HEK293T (cell line): Measurements from ENCODE around the gene CDS2.

Source experiments
- CTCF ChIA-PET: fragments of 350-600 bp; formaldehyde crosslinking; extraction: SDS; loops from one replicate; lab custom pipeline; 2021; ENCODE audit warnings: antibody characterized with exemption, inconsistent platforms; lab: Yijun Ruan, JAX
- POLR2A ChIA-PET: fragments of 350-600 bp; formaldehyde crosslinking; extraction: SDS; loops from one replicate; lab custom pipeline; 2020; ENCODE audit warnings: antibody characterized with exemption, inconsistent platforms; lab: Yijun Ruan, JAX
- DNase-seq: peaks from one replicate; pipeline ENCODE4 v3.0.0; 2012; ENCODE audit warnings: mixed read lengths; ENCODE audit errors: extremely low spot score
- ARNT ChIP-seq: fragments of 450-650 bp; IDR thresholded peaks from 2 replicates; pipeline ENCODE4 v1.6.1; 2017; ENCODE audit warnings: mild to moderate bottlenecking
- BHLHE40 ChIP-seq: fragments of 450-650 bp; IDR thresholded peaks from 2 replicates; pipeline ENCODE4 v1.6.1; 2016; ENCODE audit warnings: mild to moderate bottlenecking, moderate library complexity, borderline replicate concordance
- CTBP1 ChIP-seq: fragments of 450-650 bp; IDR thresholded peaks from 2 replicates; pipeline ENCODE4 v1.6.1; 2016; ENCODE audit warnings: borderline replicate concordance
- ELF4 ChIP-seq: fragments of 450-650 bp; IDR thresholded peaks from 2 replicates; pipeline ENCODE4 v1.6.1; 2017; ENCODE audit warnings: antibody characterized with exemption
- FOXA1 ChIP-seq: fragments of 450-650 bp; IDR thresholded peaks from 2 replicates; pipeline ENCODE4 v1.6.1; 2016; ENCODE audit warnings: mild to moderate bottlenecking
- FOXK2 ChIP-seq: fragments of 450-650 bp; IDR thresholded peaks from 2 replicates; pipeline ENCODE4 v1.6.1; 2016; ENCODE audit warnings: mild to moderate bottlenecking
- FOXM1 ChIP-seq: fragments of 450-650 bp; IDR thresholded peaks from 2 replicates; pipeline ENCODE4 v1.6.1; 2017; ENCODE audit warnings: mild to moderate bottlenecking, borderline replicate concordance
- HDGF ChIP-seq: fragments of 450-650 bp; IDR thresholded peaks from 2 replicates; pipeline ENCODE4 v1.6.1; 2017; ENCODE audit warnings: antibody characterized with exemption, borderline replicate concordance
- L3MBTL2 ChIP-seq: fragments of 450-650 bp; conservative IDR thresholded peaks from 2 replicates; pipeline ENCODE4 v1.6.1; 2016; ENCODE audit warnings: mild to moderate bottlenecking
- LEF1 ChIP-seq: fragments of 450-650 bp; IDR thresholded peaks from 2 replicates; pipeline ENCODE4 v1.6.1; 2017; ENCODE audit warnings: mild to moderate bottlenecking, borderline replicate concordance
- NFRKB ChIP-seq: fragments of 450-650 bp; IDR thresholded peaks from 2 replicates; pipeline ENCODE4 v1.6.1; 2016; ENCODE audit warnings: mild to moderate bottlenecking, moderate library complexity
- PKNOX1 ChIP-seq: fragments of 450-650 bp; IDR thresholded peaks from 2 replicates; pipeline ENCODE4 v1.6.1; 2016
- SP1 ChIP-seq: fragments of 450-650 bp; IDR thresholded peaks from 2 replicates; pipeline ENCODE4 v1.6.1; 2017
- SUZ12 ChIP-seq: fragments of 450-650 bp; IDR thresholded peaks from 2 replicates; pipeline ENCODE4 v1.6.1; 2016; ENCODE audit warnings: mild to moderate bottlenecking
- TARDBP ChIP-seq: fragments of 450-650 bp; IDR thresholded peaks from 2 replicates; pipeline ENCODE4 v1.6.1; 2016
- ZNF384 ChIP-seq: fragments of 450-650 bp; IDR thresholded peaks from 2 replicates; pipeline ENCODE4 v1.6.1; 2016

CDS2 gene

GRCh38 chr20:5149892-5150225 lies 23.1 kb downstream of the CDS2 start:
- ChIA-PET POLR2A (no interaction called here), CTCF (no interaction called here)
- no peak for DNase-seq
- TF ChIP-seq ELF4 (no peak), TARDBP (no peak), BHLHE40 (no peak), NFRKB (no peak), SUZ12 (no peak), FOXA1 (no peak), LEF1 (no peak), L3MBTL2 (no peak), PKNOX1 (no peak), ZNF384 (no peak), ARNT (no peak), FOXK2 (no peak)

GRCh38 chr20:5150226-5151076 lies 23.6 kb downstream of the CDS2 start:
- ChIA-PET CTCF (no interaction called here), POLR2A (no interaction called here)
- no peak for DNase-seq
- TF ChIP-seq L3MBTL2 (no peak), FOXM1 (no peak), SUZ12 (no peak), CTBP1 (no peak), FOXA1 (no peak), HDGF (no peak), TARDBP (no peak), NFRKB (no peak), BHLHE40 (no peak), LEF1 (no peak), ARNT (no peak), SP1 (no peak), PKNOX1 (no peak), FOXK2 (no peak)

- CTCF ChIA-PET, result no interaction called here
- POLR2A ChIA-PET, result interaction anchor here (2.1 kb wide), 1 partner anchor 34 kb away, joined by 7 read pairs; the partner anchor contains the start of gene PCNA
- no peak for DNase-seq
- no peak for TF ChIP-seq PKNOX1
- no peak for TF ChIP-seq FOXM1
- no peak for TF ChIP-seq FOXK2
- TF ChIP-seq ARNT, result no peak
- no peak for TF ChIP-seq SP1
- no peak for TF ChIP-seq FOXA1
- no peak for TF ChIP-seq ZNF384
- no peak for TF ChIP-seq TARDBP
- no peak for TF ChIP-seq HDGF
- no peak for TF ChIP-seq ELF4
- TF ChIP-seq L3MBTL2, result no peak
- TF ChIP-seq LEF1, result no peak
- no peak for TF ChIP-seq SUZ12
- no peak for TF ChIP-seq CTBP1
- TF ChIP-seq BHLHE40, result no peak
Observed at GRCh38 chr20:5153152-5153467, 26.3 kb downstream of the CDS2 start.

- POLR2A ChIA-PET, result interaction anchor here (1.1 to 2.1 kb wide), 2 partner anchors 27 to 35 kb away, joined by 5 to 7 read pairs; partner anchors contain the start of genes CDS2 and PCNA
Observed at GRCh38 chr20:5153612-5154542, 27.1 kb downstream of the CDS2 start.

More at GRCh38 chr20:5153612-5154542, 27.1 kb downstream of the CDS2 start:
- TF ChIP-seq BHLHE40 (no peak), FOXA1 (no peak), PKNOX1 (no peak), TARDBP (no peak), LEF1 (no peak), SUZ12 (no peak), ARNT (no peak), FOXK2 (no peak), FOXM1 (no peak), CTBP1 (no peak), ELF4 (no peak), L3MBTL2 (no peak), ZNF384 (no peak), SP1 (no peak), HDGF (no peak), NFRKB (no peak)
- CTCF ChIA-PET, result no interaction called here
- DNase-seq, result no peak
